PC-9 (cell line): ENCODE measurements around the gene GMCL2.

Source experiments
- CTCF ChIP-seq: fragments of 200-600 bp; sonication (generic); conservative IDR thresholded peaks from 2 replicates; pipeline ENCODE4 v1.6.1; 2017; ENCODE audit warnings: mixed run types, antibody characterized with exemption, mild to moderate bottlenecking, moderate library complexity
- EZH2 ChIP-seq: fragments of 200-600 bp; sonication (generic); IDR thresholded peaks from 2 replicates; pipeline ENCODE4 v1.8.0; 2017; ENCODE audit warnings: antibody characterized with exemption, low read depth

DNA sequence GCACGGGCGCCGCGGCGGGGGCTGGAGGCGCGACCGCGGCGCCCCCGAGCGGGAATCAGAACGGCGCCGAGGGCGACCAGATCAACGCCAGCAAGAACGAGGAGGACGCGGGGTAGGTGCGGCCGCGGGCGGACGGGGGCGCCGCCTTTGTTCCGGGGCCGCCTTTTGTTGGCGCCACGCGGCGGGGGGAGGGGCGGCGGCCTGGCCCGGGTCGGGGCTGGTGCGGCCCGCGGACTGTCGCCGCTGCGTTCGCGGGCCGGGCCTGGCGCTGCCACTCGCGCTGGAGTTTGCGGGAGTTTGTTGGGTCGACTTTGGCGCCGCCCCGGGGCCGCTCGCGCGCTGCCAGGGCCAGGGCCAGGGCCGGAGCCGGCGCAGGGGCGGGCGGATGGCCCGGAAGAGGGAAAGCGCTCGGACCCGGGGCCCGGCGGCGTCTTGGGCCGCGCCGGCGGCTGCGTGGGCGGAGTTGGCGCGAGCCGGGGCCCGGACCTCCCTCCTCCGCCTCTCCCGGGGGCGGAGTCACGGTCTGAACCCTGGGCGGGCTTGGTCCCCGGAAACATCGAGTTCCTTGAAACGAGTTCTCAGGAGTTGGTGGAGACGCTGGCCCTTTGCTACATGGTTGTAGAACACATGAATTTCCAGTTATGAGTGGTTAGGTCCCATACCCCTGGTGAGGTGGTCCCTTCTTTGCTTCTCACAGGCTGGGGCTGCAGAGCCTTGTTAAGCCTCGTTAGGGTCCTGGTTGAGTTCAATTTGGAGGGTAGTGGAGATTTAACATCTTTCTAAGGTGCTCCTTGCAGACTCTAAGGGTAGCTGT lies 18.0 kb upstream of the GMCL2 start:
- TF ChIP-seq CTCF (no peak), EZH2 (no peak)
